Stimulated activated naive CD8-positive, alpha-beta T cell treated with anti-CD3 and anti-CD28 coated beads, Interleukin-15, Interleukin-2, amounts not matched to agents 100 U/mL and 50 U/mL, for 24 hours (primary cell): ENCODE results near the gene EEIG1.
A peak's percentile ranks its signal among the peaks of the same experiment; 100 is the strongest.

ENCODE experiments used
- ATAC-seq: fragments of 150-1000 bp; cut with Tn5 transposase; one replicate; pipeline ENCODE4 v1.10.0; 2021
- DNase-seq: peaks from one replicate; pipeline ENCODE4 v3.0.0; 2021

Gene EEIG1

DNA sequence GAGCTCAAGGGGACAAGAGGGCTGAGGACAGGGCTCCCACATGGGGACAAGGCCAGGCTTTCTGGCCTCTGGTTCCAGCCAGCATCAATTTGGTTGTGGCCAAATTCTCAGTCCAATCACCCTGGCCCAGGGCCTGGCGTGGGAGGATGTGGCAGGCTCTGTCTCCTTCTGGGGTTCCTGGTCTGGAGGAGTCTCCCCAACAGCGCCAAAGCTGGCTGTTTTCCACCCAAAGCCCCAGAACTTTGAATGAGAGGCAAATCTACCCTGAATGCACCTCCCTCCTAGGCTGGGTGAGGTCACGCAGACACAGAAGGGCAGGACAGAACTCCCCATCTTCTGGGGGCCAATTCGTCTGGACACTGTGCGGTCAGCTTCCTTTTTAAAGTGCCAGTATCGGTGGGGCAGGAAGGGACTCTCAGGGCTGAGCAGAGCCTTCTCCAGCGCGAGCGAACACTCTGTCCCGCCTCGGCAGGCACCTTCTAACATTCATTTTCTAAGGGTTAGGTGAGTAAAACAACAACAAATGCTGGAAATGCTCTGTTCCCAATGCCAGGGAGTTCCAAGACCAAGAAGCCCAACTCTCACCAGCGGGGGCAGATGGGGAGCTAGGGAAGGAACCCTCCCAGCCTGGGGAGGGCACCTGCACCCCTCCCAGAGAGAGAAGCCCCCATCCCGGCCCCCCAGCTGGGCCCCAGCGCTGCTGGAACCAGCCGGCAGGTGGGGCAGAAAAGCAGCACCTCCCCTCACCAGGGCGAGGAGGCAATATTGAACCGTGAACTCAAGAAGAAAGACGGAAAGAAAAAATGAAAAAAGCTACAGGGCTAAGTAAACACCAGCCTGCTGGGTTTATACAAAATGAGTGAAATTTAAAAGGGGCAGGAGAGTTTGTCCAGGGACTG lies 39.5 kb downstream of the EEIG1 start:
- ATAC-seq (no peak), DNase-seq (no peak)

DNA sequence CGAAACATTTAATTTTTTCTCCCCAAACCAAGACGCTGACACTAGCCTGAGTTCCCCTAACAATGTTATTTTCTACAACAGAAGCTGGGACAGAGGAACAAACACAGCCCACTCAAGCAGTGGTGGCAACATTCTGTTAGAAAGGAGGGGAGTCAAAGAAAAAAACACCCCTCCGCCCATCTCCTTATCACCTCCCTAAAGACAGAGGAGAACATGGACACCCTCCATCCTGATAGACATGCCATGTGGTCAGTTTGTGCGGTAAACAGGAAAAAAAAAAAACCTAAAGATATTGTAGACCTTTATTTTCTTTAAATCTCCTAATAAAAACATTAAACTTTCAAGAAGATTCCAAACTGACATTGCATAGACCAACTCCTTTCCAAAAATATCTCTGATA lies 40.2 kb downstream of the EEIG1 start:
- DNase-seq (no peak), ATAC-seq (no peak)

DNA sequence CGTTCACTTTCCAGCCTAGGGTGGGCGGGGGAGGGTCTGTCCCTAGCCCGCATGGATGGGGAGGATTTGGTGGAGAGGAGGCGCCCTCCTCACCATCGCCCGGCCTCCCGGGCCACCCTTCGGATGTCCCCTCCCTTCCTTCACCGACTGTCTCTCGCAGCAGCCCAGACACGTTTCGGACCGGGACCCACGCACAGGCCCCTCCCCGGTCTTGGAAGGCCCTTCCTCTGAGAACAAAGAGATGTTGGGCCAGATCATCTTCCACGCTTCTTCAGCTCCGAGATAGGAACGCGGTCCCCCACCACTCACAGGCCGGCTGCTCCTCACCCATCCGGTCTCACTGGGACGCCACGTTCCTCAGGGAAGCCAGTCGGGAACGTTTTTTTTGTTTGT lies 42.5 kb downstream of the EEIG1 start:
- DNase-seq: no peak
- no peak for ATAC-seq

DNA sequence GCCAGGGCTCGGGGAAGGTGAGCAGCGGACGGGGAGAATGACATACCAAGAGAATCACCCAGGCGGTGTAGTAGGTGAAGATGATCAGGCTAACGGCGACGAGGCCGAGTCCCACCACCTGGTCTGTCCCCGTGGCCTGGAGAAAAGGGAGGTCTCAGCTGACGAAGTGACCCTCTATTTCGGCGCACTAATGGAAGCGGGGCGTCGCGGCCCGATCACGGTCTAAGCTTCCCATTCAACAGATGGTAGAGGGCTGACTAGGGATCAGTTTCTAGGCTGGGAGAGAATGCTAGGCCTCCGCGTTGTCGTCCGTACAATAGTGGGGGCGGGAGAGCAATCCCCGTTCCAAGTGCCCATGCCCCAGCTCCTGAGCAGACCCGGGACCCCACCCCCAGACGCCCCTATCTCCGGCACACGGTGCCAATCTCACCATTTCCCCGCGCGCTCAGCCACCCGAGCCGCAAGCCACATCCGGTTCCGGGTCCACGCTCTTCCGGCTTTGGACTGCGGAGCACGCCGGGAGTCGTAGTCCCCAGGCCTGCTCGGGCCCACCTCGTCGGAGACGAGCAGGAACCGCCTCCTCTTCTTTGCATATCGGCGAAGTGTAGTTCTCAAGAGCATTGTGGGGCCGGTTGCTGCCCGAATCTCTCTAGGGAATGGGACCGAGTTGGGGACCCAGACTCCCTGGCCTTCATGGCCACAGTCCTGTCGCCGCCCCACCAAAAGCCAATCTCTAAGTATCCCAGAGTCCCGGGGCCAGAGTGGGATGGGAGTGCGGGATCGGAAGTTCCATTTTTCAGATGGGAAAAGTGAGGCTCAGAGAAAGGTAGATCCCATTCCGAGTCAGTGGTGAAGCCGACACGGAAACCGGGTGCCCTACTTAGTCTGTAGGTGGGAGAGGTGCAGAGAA lies 43.1 kb downstream of the EEIG1 start, which contains the start of gene DPM2:
Gene DPM2, minus strand, starts transcription at position 467 of the 910 bp plus-strand sequence. Its CDS starts 34 bp downstream, at position 433.
- ATAC-seq (peak; percentile 96), DNase-seq (peak; percentile 91)

DNA sequence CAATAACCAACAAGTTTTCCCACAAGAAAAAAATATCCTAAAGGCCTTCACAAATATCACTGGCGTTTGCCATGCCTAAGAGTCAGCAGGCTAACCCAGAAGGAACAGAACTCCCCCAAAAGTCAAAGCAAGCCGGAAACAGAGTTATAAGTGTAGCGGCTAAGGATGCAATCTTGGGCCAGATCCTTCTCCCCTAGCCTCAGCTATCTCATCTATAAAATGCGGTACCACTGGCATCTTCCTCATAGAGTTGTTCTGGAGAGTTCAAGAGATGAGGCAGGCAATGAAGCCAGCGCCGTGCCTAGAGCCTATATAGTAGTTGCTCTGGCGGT lies 43.8 kb downstream of the EEIG1 start:
- DNase-seq: no peak
- no peak for ATAC-seq

DNA sequence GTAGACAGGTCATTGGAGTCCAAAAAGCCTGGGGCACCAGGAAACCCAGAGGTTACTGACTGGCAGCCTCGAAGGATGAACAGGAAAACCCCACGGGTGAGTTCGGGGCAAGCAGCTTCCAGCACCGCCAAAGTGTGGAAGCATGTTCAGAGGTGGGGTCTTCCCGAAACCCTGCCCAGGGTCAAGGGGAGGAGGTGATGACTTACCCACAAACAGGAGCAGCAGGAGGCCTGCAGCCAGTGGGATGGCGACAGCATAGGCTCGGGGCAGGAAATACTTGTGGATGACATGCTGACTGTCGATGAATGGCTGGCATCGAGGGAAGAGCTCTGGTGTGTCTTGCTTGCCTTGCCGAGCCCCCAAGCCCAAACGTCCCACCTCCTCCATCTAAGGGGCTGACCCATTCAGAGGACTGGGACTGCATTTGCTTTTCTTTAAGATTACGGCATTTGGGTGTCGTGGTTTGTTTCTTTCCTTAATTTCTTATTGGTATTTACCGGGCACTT lies 44.4 kb downstream of the EEIG1 start:
- DNase-seq: no peak
- no peak for ATAC-seq

DNA sequence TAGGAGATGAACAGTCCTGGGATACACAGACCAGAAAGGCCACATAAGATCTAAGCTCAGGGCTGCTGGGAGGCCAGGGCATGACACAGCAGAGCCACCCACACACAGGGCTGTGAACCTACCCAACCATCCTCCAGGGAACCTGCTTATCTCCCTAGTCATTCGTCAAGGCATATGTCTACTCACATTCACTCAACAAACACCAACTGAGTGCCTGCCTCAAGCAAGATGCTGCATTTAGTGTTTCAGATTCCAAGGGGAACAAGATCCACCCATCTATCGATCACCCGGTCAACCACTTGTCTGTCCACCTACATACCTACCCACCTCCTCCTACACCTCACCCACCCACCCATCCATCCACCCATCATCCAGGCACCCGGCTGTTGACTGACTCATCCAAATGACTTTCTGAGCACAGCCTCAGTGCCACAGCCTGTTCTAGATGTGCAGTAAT lies 45.0 kb downstream of the EEIG1 start:
- DNase-seq: peak; percentile 33
- ATAC-seq: peak; percentile 30

DNA sequence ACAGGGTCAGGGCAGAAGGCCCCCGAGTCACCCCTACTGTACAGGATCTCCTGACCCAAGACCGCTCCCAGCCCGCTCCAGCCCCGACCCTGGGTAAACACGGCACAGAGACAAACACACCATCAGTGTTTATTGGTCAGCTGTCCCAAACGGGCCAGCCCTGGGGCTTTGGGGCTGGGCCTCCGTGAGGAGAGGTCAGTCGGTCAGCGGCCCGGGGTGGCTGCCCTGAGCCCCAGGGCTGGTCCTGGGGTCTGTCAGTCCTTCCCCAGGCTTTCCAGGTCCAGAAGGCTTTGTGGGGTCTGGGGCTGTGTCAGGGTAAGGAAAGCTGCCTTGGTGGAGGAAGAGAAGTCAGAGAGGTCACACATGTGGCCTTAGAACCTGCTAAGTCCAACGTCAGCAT lies 45.8 kb downstream of the EEIG1 start:
- ATAC-seq (no peak), DNase-seq (no peak)

DNA sequence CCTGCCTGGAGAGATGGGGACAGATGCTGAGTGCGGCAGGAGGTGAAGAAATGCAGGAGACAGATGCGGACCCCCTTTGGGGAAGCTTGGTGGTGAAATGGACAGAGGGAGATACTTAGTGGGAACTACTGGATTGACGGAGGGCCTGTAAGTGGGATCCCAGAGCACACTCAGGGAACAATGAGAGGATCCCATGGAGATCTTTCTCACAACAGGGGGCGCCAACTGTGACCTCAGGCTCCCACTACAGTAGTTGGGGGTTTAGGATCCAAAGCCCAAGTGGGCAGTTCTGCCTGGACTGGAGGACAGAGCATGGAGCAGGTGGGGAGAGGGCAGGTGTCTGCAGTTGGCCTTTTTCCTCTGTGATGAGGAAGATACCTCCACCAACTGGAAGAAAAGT lies 46.5 kb downstream of the EEIG1 start:
- ATAC-seq (no peak), DNase-seq (no peak)

DNA sequence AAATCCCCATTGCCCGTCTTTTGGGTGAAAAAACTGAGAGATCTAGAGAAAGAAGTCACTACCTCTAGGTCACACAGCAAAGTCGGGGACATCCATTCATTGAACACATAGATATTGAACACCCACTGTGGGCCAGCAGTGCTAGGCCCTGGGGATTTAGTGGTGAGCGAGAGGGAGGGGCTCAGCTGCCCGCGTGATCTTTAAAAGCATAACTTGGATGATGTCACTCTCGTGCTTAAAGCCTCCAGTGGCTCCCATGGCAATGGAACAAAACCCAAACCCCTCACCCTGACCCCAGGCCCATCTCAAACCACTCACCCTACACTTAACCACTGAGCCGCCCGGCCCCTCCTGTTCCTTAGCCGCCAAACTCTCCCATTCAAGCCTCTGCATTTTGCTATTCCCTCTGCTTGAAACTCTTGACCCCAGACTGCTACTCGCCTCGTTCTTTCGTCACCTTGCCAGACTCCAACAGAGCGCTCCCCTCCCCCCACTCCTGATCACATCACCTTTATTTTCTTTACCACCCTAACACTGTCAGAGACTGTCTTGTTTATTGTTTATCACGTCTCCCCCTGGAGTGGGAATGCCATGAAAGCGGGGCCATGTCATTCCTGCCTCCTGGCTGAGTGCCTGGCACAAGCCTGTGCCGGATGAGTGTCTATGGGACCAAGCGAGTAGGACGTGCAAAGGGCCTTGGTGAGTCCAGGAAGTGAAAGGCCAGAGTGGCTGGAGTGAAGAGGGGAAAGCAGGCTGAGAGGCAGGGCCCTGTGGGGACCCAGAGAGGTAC lies 49.5 kb downstream of the EEIG1 start:
- ATAC-seq: peak; percentile 26
- peak; percentile 33 for DNase-seq
